Stimulated activated CD8-positive, alpha-beta memory T cell treated with anti-CD3 and anti-CD28 coated beads, Interleukin-7, amount 100 ng/mL, for 4 hours (primary cell): ENCODE measurements around the gene RAB24.
A peak's percentile ranks its signal among the peaks of the same experiment; 100 is the strongest.

ENCODE experiments used
- DNase-seq, 2 donors: peaks; one replicate each; pipeline ENCODE4 v3.0.0-alpha.2; 2020; ENCODE audit warnings: low read depth in 2 of 2

The RAB24 gene

GRCh38 chr5:177333420-177334154 lies 30.1 kb upstream of the RAB24 start:
- DNase-seq, result no peak

DNA sequence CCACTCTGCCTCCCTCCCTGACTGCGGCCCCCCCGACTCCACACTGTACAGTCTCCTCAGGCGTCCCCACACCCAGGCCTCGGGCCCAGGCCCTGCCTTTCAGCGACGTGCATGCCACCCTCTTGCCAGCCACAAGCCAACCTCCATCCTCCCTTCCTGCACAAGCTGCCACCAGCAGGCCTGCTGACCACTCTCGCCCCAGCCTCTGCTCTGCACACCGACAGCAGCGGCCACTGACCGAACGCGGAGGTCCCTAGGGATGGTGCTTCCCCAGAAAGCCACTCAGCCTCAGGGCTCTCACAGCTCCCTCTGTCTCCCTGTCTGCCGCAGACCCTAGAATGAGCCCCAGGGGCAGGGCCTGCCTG lies 29.4 kb upstream of the RAB24 start:
- no peak for DNase-seq

- no peak for DNase-seq
These were observed 28.7 kb upstream of the RAB24 start for GRCh38 chr5:177332031-177332895.

GRCh38 chr5:177330991-177331842 lies 27.7 kb upstream of the RAB24 start:
- no peak for DNase-seq

DNA sequence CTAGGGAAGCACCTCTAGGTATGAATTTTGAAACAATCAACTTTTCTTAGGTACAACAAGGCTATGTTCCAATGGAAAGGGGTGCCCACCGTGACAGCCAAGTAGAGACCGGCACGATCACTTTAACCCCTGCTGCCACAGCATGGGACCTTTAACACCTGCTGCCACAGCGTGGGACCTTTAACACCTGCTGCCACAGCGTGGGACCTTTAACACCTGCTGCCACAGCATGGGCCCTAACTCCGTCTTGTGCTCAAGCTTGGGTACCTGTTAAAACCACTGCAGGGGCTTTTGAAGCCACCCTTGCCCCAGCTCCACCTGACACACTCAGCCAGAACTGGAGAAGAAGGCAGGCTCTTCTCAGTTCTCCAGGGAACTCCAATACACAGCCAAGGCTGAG lies 26.4 kb upstream of the RAB24 start:
- DNase-seq, result no peak

- no peak for DNase-seq
These were observed 25.2 kb upstream of the RAB24 start for GRCh38 chr5:177328545-177329231.

DNA sequence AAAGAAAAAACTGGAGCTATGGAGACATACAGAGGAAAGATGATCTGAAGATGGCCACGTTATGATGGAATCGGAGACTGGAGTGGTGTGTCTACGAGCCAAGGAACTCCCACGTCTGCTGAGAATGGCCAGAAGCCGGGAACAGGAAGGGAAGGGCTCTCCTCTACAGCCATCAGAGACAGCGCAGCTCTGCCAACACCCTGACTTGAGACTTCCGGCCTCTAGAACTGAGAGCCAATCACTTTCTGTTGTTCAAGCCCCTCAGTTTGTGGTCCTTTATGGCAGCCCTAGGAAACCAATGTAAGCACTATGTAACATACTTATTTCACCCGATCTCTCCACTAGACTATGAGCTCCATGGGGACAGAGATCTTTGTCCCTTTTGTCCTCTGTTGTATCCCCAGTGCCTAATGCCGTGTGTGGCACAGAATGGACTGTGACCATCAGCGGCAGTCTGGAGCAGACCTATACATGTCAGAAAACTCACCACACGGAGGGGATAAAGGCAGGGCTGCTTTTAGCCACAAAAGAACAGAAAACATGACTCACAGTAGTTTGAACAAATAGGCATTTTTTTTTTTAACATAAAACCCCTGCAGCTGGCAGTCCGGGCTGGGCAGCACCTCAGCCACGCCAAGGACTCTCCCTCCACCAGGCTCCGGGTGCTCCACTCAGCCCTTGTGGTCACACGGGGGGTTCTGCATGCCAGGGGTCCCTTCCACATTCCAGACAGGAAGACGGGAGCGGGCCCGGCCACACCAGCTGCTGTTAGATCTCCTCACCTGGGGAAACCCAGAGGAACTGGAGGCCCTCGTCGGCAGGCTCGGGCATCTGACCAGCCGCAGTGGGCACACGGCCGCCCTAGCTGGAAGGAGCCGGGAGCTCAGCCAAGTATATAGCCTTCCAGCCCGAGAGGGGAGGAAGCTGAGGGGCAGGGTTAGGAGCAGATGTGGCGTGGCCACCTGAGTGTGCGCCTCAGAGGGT lies 24.3 kb upstream of the RAB24 start:
- no peak for DNase-seq

DNA sequence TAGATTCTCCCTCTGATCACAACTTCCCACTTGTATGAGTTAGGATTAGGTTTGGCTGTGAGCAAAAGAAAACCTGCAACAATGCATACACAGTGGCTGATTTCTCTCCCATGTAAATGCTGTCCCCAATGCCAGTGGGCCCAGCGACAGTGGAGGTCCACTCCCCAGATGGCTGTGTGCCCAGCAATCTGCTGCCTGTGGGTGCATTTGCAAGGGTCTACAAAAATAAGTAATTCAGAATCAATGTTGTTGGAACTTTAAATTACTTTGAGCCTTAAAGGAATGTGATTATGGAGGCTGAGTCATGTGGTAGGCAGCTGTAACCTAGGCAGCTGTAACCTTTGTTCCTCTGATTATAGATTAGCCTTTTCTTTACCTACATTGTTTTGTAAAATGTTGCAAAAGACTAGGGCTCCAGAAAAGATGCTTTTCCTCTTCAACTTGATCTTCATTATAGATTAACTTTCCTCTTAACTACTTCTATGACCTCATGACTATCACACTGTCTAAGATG lies 22.4 kb upstream of the RAB24 start:
- DNase-seq, result no peak

DNA sequence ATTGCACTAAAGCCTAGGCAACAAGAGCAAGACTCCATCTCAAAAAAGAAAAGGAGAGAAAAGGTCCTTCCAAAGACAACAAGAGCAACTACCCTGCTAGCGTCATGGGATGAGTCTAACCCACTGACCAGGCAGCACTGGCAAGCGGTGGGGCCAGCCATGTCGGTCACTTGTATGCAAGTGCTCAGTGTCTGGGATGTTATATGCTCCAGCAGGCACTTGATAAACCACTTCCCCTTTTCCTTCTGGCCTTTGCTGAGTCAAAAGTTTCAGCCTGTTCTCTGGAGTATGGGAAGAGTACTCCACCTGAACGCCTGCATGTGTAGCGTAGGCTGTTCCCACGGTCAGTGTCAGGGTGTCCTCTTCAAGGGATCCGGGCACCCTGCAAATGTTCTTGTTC lies 17.4 kb upstream of the RAB24 start:
- DNase-seq, result no peak

DNA sequence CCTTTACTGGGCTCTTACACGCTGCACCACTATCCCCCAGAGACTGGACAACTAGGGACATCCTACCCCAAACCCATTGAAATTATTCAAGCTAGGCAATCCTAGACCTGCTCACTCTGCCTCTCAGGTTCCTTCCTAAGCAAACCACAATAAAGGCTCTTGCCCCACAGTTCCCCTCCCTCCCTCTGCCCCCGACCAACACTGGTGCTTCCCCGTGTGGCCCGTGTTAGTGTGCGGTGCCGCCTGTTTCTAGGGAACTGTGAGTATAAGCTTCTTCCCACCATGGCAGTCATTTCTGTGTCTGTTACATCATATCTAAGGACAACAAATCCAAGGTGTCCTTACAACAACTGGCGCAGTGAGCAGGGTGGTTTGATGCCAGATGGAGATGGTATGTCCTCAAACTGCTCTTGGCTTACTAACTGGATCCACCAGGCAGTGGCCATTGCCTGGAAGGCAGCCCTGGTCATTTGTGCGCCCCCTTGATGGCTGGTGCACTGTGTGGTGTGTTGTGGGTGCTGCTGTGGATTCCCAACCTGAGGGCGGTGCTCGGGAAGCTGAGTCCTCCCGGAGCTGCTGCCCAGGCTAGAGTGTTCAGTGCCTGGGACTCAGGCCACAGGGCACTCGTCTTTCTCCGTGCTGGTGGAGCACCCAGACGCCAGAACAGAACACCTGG lies 16.5 kb upstream of the RAB24 start:
- no peak for DNase-seq

GRCh38 chr5:177317959-177318377 lies 14.4 kb upstream of the RAB24 start:
- peak; percentile 59 to 61 for DNase-seq

- no peak for DNase-seq
These were observed 12.5 kb upstream of the RAB24 start for GRCh38 chr5:177316005-177316404.

DNA sequence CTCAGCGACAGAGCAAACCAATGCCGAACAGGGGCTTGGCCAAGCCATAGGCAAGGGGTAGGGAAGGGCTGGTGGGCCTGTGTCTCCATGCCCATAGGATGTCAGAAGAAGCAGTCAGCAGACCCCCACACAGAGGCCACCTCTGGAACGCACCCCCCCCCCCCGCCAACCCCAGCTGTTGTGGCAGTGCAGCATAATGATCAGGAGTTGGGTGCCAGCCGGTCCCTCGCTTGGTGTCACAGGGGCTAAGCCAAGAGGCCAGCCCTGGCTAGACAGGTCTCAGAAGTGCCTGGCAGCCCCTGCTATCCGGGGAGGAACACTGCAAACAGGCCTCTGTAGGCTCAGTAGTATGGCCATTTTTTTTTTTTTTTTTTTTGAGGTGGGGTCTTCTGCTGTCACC lies 11.9 kb upstream of the RAB24 start:
- DNase-seq, result no peak

GRCh38 chr5:177314376-177315342 lies 11.1 kb upstream of the RAB24 start:
- DNase-seq, result no peak

DNA sequence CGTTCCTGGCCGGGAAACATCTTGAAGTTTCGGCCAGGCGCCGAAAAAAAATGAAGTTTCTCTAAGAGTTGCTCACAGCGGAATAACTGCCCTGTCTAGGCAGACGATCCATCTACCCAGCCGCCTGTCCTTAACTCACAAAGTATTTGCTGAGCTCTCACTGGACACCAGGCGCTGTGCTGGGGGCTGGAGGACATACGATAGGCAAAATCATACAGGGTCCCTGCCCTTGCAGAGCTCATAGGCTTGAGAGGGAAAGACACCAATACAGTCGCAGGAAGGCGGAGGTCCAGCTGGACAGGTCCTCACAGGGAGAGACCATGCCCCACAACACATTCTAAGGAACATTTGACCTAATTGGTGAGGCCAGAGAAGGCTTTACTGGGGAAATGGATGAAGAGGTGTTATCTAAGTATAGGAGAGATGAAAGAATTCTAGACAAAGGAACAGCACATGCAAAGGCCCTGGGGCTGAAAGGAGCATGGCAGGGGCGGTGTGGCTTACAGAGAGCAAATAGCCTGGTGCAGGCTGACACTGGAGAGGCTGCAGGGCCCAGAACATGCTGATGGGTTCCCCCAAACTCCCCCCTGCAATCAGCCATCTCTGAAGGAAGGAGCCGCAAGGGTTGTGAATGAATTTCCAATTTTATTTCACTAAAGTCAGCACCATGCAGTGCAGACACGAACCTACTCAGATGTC lies 10.2 kb upstream of the RAB24 start:
- DNase-seq, result no peak

GRCh38 chr5:177312649-177313181 lies 9.2 kb upstream of the RAB24 start:
- DNase-seq, result no peak
